Spinal cord (tissue), 10 donors: ENCODE results near the gene MEF2D. TPM values are rescaled to one million over a fixed set of nuclear protein-coding genes. Genes with fewer than 3 reads are reported as not detected.
A peak's percentile ranks its signal among the peaks of the same experiment; 100 is the strongest.

Experiments used
- DNase-seq, 6 donors: peaks; one replicate each; pipeline versions ENCODE4 v3.0.0 to v3.0.0-alpha.2; 2013 to 2015; ENCODE audit warnings: low spot score in 6 of 6, low read depth in 4 of 6
- H3K27ac ChIP-seq: one replicate; pipeline ENCODE4 v1.5.1; 2013; ENCODE audit warnings: low read depth, low read length, control low read depth
- H3K27me3 ChIP-seq: one replicate; pipeline ENCODE4 v1.6.1; 2013; ENCODE audit warnings: low read length; ENCODE audit not compliant: control insufficient read depth, insufficient read depth
- H3K36me3 ChIP-seq: one replicate; pipeline ENCODE4 v1.6.1; 2013; ENCODE audit warnings: low read length; ENCODE audit not compliant: control insufficient read depth, insufficient read depth
- H3K4me1 ChIP-seq: one replicate; pipeline ENCODE4 v1.6.1; 2013; ENCODE audit warnings: low read length; ENCODE audit not compliant: control insufficient read depth, insufficient read depth
- H3K4me3 ChIP-seq: one replicate; pipeline ENCODE4 v1.5.1; 2013; ENCODE audit warnings: low read depth, low read length, control low read depth
- H3K9me3 ChIP-seq: one replicate; pipeline ENCODE4 v1.6.1; 2013; ENCODE audit warnings: low read length; ENCODE audit not compliant: control insufficient read depth, insufficient read depth
- WGBS: methylation state at CpG from one replicate; pipeline ENCODE4 v1.1.5; 2013; ENCODE audit warnings: missing lambda C conversion rate; ENCODE audit not compliant: insufficient coverage; 5-methylcytosine and 5-hydroxymethylcytosine counted together
- polyA plus RNA-seq, 2 donors: library from polyadenylated mRNA; unstranded; fragments of 120-200 nt; gene quantifications; one replicate each; pipeline ENCODE4 v1.2.1, GENCODE V29; 2013; ENCODE audit not compliant: insufficient read length in 2 of 2
- total RNA-seq, 2 donors: library from RNA; depleted of rRNA in 1 of 2; stranded (reverse); fragments of 120-200 nt in 1 of 2; fragments of >200 nt in 1 of 2; gene quantifications; one replicate each; pipeline versions ENCODE4 v1.2.3 to v1.2.4, GENCODE V29; 2013 to 2014
- donor health status: healthy.

MEF2D gene
- total and polyA plus RNA-seq, 4 donors, result 5.7 to 28.9 (median 17.5) TPM

- no peaks in the 10 kb centered on the region for H3K9me3 ChIP-seq
- WGBS, result 27% methylated on average over 8 of the region's 10 CpGs
- peaks cover 35% of the 10 kb centered on the region for H3K36me3 ChIP-seq
- DNase-seq, result peak in 1 of 6 donors; percentile 43
- H3K27ac ChIP-seq, result peak overlapping the region; percentile 57
- no peaks in the 10 kb centered on the region for H3K27me3 ChIP-seq
- H3K4me1 ChIP-seq, result peaks cover 92% of the 10 kb centered on the region
- no peak overlapping the region for H3K4me3 ChIP-seq
These were observed 10.1 kb downstream of the MEF2D start for GRCh38 chr1:156490401-156491032.

DNA sequence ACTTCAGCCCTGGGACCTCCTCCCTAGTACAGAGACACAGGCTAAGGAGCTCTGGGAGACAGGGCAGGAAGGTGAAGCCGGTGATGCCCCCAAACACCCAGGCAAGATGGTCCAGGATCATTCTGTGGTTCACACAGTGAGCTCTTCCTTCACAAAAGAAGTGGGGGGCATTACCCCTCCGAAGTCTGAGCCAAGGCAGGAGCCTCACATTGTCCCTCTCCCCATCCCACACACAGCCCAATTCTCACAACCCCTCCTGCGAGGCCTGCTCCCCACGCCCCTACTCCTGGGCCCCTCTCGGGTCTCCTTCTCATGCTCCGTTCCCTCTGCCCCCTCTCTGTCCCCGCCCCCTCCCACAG is 10.7 kb downstream of the MEF2D start:
- peaks cover 34% of the 10 kb centered on the region for H3K36me3 ChIP-seq
- H3K4me1 ChIP-seq, result peaks cover 86% of the 10 kb centered on the region
- WGBS, result 22% methylated on average over 7 of the region's 7 CpGs
- no peaks in the 10 kb centered on the region for H3K9me3 ChIP-seq
- H3K4me3 ChIP-seq, result no peak overlapping the region
- no peaks in the 10 kb centered on the region for H3K27me3 ChIP-seq
- no peak for DNase-seq
- peak overlapping the region; percentile 57 for H3K27ac ChIP-seq

- Histone ChIP-seq H3K36me3 (peaks cover 31% of the 10 kb centered on the region), H3K4me1 (peaks cover 81% of the 10 kb centered on the region), H3K27me3 (no peaks in the 10 kb centered on the region), H3K27ac (peak overlapping the region; percentile 57), H3K4me3 (no peak overlapping the region), H3K9me3 (no peaks in the 10 kb centered on the region)
- peak in 2 of 6 donors; percentile 84 to 89 for DNase-seq
- 27% methylated on average over 7 of the region's 12 CpGs for WGBS
These were observed 11.2 kb downstream of the MEF2D start for GRCh38 chr1:156489166-156489934.

DNA sequence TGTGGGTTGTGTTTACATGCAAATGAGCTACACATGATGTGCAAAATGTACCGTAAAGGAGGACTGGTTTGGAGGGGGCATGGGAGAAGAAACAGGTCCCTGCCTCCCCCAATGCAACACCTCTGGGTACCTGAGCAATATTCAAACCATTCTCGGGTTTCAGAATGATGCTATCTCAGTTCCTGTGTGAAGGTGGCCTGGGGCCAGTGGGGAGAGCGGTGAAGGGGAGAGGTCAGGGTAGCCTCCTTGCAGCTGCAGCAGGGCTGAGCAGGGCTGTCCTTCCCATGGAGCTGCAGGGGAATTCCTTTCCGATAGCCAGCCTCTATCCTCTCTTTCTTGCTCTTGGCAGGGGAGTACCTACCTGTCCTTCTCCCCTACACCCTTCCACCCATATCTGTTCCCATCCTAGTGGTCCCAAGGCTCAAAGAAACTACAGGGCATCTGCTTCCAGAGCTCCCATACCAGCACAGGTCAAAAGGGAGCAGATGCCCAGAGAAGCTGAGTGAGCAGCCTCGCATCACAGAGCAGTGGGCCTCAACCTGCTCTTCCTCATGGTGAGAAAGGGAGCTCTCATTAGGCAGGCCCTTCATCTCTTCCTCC is 11.9 kb downstream of the MEF2D start:
- Histone ChIP-seq H3K4me3 (no peak overlapping the region), H3K9me3 (no peaks in the 10 kb centered on the region), H3K36me3 (peaks cover 28% of the 10 kb centered on the region), H3K4me1 (peaks cover 74% of the 10 kb centered on the region), H3K27me3 (no peaks in the 10 kb centered on the region), H3K27ac (no peak overlapping the region)
- WGBS, result 57% methylated on average over 3 of the region's 5 CpGs
- no peak for DNase-seq

DNA sequence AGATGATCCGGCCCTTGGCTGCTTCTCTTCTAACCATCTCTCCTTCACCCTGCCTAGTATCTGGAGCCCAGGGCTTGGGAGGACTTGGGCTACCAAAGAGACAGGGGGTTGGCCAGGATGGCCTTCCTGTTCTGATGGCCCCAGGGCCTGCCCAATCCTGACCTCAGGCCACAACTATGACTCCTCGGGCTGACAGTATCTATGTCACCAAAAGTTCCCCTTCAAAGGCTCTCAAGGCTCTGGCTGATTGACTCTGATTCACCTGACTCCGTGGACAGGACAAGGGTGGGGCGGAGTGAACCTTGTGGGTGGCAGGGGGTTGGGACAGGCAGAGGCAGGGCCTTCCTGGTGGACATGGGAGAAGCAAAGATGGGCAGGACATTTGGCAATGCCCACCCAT is 12.7 kb downstream of the MEF2D start:
- no peak for DNase-seq
- no peaks in the 10 kb centered on the region for H3K27me3 ChIP-seq
- no peak overlapping the region for H3K4me3 ChIP-seq
- WGBS, result 91% methylated on average over 2 of the region's 4 CpGs
- H3K36me3 ChIP-seq, result peaks cover 31% of the 10 kb centered on the region
- H3K4me1 ChIP-seq, result peaks cover 66% of the 10 kb centered on the region
- H3K9me3 ChIP-seq, result no peaks in the 10 kb centered on the region
- no peak overlapping the region for H3K27ac ChIP-seq

GRCh38 chr1:156486421-156487344 is 13.9 kb downstream of the MEF2D start:
- H3K27me3 ChIP-seq, result no peaks in the 10 kb centered on the region
- DNase-seq, result peak in 2 of 6 donors; percentile 77 to 86
- peaks cover 43% of the 10 kb centered on the region for H3K36me3 ChIP-seq
- H3K4me1 ChIP-seq, result peaks cover 54% of the 10 kb centered on the region
- 77% methylated on average over 2 of the region's 7 CpGs for WGBS
- no peaks in the 10 kb centered on the region for H3K9me3 ChIP-seq
- H3K4me3 ChIP-seq, result no peak overlapping the region
- H3K27ac ChIP-seq, result no peak overlapping the region

DNA sequence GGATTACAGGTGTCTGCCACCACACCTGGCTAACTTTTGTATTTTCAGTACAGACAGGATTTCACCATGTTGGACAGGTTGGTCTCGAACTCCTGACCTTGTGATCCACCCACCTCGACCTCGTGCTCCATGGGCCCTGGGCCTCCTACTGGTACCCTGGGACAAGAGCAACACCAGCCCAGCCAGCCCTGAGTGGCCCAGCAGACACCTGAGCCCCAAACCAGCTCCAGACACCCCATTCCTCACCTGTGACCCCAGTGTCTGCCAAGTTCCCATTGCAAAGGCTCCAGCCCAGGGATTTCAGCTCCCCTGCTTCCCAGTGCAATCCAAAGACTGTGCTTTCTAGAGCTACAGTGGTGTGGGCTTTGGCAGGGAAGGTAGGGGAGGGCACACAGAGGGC is 14.6 kb downstream of the MEF2D start:
- 93% methylated on average over 3 of the region's 3 CpGs for WGBS
- Histone ChIP-seq H3K9me3 (no peaks in the 10 kb centered on the region), H3K4me1 (peaks cover 50% of the 10 kb centered on the region), H3K4me3 (no peak overlapping the region), H3K27me3 (no peaks in the 10 kb centered on the region), H3K36me3 (peaks cover 50% of the 10 kb centered on the region), H3K27ac (no peak overlapping the region)
- DNase-seq, result no peak

- no peak for DNase-seq
- peaks cover 58% of the 10 kb centered on the region for H3K36me3 ChIP-seq
- no peaks in the 10 kb centered on the region for H3K27me3 ChIP-seq
- no peak overlapping the region for H3K4me3 ChIP-seq
- peaks cover 42% of the 10 kb centered on the region for H3K4me1 ChIP-seq
- H3K27ac ChIP-seq, result no peak overlapping the region
- WGBS, result 86% methylated on average over 5 of the region's 6 CpGs
- no peaks in the 10 kb centered on the region for H3K9me3 ChIP-seq
These were observed 16.0 kb downstream of the MEF2D start for GRCh38 chr1:156484480-156485058.

DNA sequence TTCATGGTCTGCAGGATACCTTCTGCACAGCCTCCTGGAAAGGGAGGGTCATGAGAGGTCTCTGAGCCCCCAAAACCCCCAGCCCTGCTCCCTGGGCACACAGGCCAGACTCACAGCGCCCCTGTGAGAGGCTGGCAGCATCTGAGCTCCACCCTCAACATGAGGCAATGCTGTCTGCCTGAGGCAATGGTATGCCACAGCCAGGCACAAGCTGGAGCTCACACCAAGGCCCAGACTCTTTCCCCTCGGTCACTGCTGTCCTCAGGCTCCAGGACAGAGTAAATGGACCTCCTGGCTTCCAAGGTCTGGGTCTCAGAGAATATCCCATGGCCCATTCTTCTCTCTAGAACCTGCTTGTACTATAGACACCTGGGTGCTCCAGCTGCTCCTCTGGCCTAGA is 17.2 kb downstream of the MEF2D start:
- H3K36me3 ChIP-seq, result peaks cover 62% of the 10 kb centered on the region
- H3K4me1 ChIP-seq, result peaks cover 35% of the 10 kb centered on the region
- 100% methylated on average over 2 of the region's 2 CpGs for WGBS
- H3K9me3 ChIP-seq, result no peaks in the 10 kb centered on the region
- no peaks in the 10 kb centered on the region for H3K27me3 ChIP-seq
- H3K27ac ChIP-seq, result no peak overlapping the region
- no peak for DNase-seq
- H3K4me3 ChIP-seq, result no peak overlapping the region
